Liver (tissue), 9 donors: ENCODE results near the gene NBEA. TPM values are rescaled to one million over a fixed set of nuclear protein-coding genes. Genes with fewer than 3 reads are reported as not detected.

Experiments used
- DNase-seq: peaks from one replicate; pipeline ENCODE4 v3.0.0-alpha.2; 2017; ENCODE audit warnings: low spot score
- H3K27ac ChIP-seq, 2 donors: one replicate each; pipeline ENCODE4 v1.7.0; 2013; ENCODE audit warnings: inconsistent platforms in 2 of 2, low read length in 2 of 2, control low read depth in 1 of 2, low read depth in 1 of 2, mild to moderate bottlenecking in 1 of 2
- H3K27me3 ChIP-seq, 4 donors: one replicate each; pipeline versions ENCODE4 v1.6.1 to v1.7.0; 2013; ENCODE audit warnings: low read length in 3 of 4, inconsistent platforms in 1 of 4, mild to moderate bottlenecking in 1 of 4, moderate library complexity in 1 of 4; ENCODE audit not compliant: control insufficient read depth in 4 of 4, insufficient read depth in 4 of 4
- H3K36me3 ChIP-seq, 4 donors: one replicate each; pipeline versions ENCODE4 v1.6.1 to v1.7.0; 2013; ENCODE audit warnings: low read length in 3 of 4, mild to moderate bottlenecking in 3 of 4, low read depth in 1 of 4, moderate library complexity in 1 of 4; ENCODE audit not compliant: control insufficient read depth in 4 of 4, insufficient read depth in 3 of 4
- H3K4me1 ChIP-seq, 4 donors: one replicate each; pipeline versions ENCODE4 v1.6.1 to v1.7.0; 2013; ENCODE audit warnings: low read length in 3 of 4, mild to moderate bottlenecking in 3 of 4, moderate library complexity in 1 of 4; ENCODE audit not compliant: control insufficient read depth in 4 of 4, insufficient read depth in 4 of 4
- H3K4me3 ChIP-seq, 3 donors: one replicate each; pipeline versions ENCODE4 v1.6.1 to v1.7.0; 2013; ENCODE audit warnings: low read length in 3 of 3, control low read depth in 1 of 3, low read depth in 1 of 3, mild to moderate bottlenecking in 1 of 3
- H3K9ac ChIP-seq, 2 donors: one replicate each; pipeline ENCODE4 v1.7.0; 2013; ENCODE audit warnings: low read length in 2 of 2, mild to moderate bottlenecking in 2 of 2, moderate library complexity in 2 of 2, control low read depth in 1 of 2, low read depth in 1 of 2
- H3K9me3 ChIP-seq, 4 donors: one replicate each; pipeline versions ENCODE4 v1.6.1 to v1.7.0; 2013; ENCODE audit warnings: low read length in 3 of 4; ENCODE audit not compliant: control insufficient read depth in 4 of 4
- ATF3 ChIP-seq: IDR thresholded peaks from 2 replicates; pipeline ENCODE4 v1.6.1; 2016; ENCODE audit warnings: antibody characterized with exemption
- EGR1 ChIP-seq, 2 donors: IDR thresholded peaks; 2 replicates each; pipeline ENCODE4 v1.6.1; 2016 to 2018; ENCODE audit warnings: antibody characterized with exemption in 2 of 2, low read depth in 2 of 2
- FOXA2 ChIP-seq: IDR thresholded peaks from 2 replicates; pipeline ENCODE4 v1.6.1; 2016; ENCODE audit warnings: antibody characterized with exemption
- GABPA ChIP-seq, 2 donors: IDR thresholded peaks in 1 of 2; conservative IDR thresholded peaks in 1 of 2; 2 replicates each; pipeline ENCODE4 v1.6.1; 2016; ENCODE audit warnings: antibody characterized with exemption in 2 of 2, mild to moderate bottlenecking in 1 of 2, moderate library complexity in 1 of 2
- HNF4A ChIP-seq, 2 donors: conservative IDR thresholded peaks; 2 replicates each; pipeline ENCODE4 v1.6.1; 2016; ENCODE audit warnings: antibody characterized with exemption in 2 of 2, mild to moderate bottlenecking in 2 of 2
- HNF4G ChIP-seq: IDR thresholded peaks from 2 replicates; pipeline ENCODE4 v1.6.1; 2016; ENCODE audit warnings: antibody characterized with exemption
- JUND ChIP-seq, 2 donors: IDR thresholded peaks; 2 replicates each; pipeline ENCODE4 v1.6.1; 2016; ENCODE audit warnings: antibody characterized with exemption in 2 of 2
- NR2F2 ChIP-seq: IDR thresholded peaks from 2 replicates; pipeline ENCODE4 v1.6.1; 2016; ENCODE audit warnings: antibody characterized with exemption
- RAD21 ChIP-seq, 2 donors: IDR thresholded peaks; 2 replicates each; pipeline ENCODE4 v1.6.1; 2016; ENCODE audit warnings: antibody characterized with exemption in 2 of 2, mild to moderate bottlenecking in 2 of 2
- REST ChIP-seq: IDR thresholded peaks from 2 replicates; pipeline ENCODE4 v1.6.1; 2016; ENCODE audit warnings: antibody characterized with exemption, mild to moderate bottlenecking
- RXRA ChIP-seq, 2 donors: IDR thresholded peaks; 2 replicates each; pipeline ENCODE4 v1.6.1; 2017 to 2018; ENCODE audit warnings: antibody characterized with exemption in 2 of 2, mild to moderate bottlenecking in 1 of 2
- SP1 ChIP-seq: IDR thresholded peaks from 2 replicates; pipeline ENCODE4 v1.6.1; 2018; ENCODE audit warnings: antibody characterized with exemption, mild to moderate bottlenecking
- TAF1 ChIP-seq: conservative IDR thresholded peaks from 2 replicates; pipeline ENCODE4 v1.6.1; 2016; ENCODE audit warnings: antibody characterized with exemption, mild to moderate bottlenecking
- YY1 ChIP-seq: IDR thresholded peaks from 2 replicates; pipeline ENCODE4 v1.6.1; 2016; ENCODE audit warnings: antibody characterized with exemption, mild to moderate bottlenecking
- WGBS: extraction: QIAGEN DNeasy Blood & Tissue Kit; methylation state at CpG from one replicate; pipeline ENCODE4 v1.1.7; 2013; 5-methylcytosine and 5-hydroxymethylcytosine counted together
- polyA plus RNA-seq, 2 donors: library from polyadenylated mRNA; stranded (reverse) in 1 of 2; unstranded in 1 of 2; fragments of 200-250 nt in 1 of 2; fragments of >200 nt in 1 of 2; fragmentation: Nextera tagmentation in 1 of 2; extraction: Ambion mirVana in 1 of 2; gene quantifications; one replicate each; pipeline versions ENCODE4 v1.2.1 to v1.2.3, GENCODE V29; 2013 to 2015
- total RNA-seq, 2 donors: library from RNA; depleted of rRNA; stranded (reverse); fragments of >200 nt; gene quantifications; one replicate each; pipeline ENCODE4 v1.2.3, GENCODE V29; 2014
- donor health status: healthy.
- donor health status: healthy.
- donor health status: healthy.
- donor health status: healthy.
- donor health status: healthy.

NBEA gene
- total and polyA plus RNA-seq, 4 donors: 0.24 to 3.5 (median 1.4) TPM

GRCh38 chr13:35365883-35366282 is 423.8 kb downstream of the NBEA start (continued):
- TF ChIP-seq TAF1: no peak

DNA sequence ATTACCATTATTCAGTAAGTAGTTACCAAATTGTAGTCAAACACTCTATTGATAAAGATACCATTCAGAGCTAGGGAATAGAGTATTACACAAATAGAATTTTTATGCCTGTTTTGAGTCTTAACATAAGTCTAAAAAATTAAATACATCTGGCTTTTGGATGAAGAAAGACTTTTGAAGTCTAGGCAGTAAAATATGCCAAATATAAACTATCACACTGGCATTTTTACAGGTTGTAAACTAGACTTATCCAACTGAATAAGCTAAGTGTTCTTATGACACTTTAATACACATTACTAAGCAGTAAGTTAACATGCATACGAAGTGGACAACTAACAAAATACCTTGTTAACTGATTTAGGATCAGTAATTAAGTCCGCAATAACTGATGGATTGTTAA is 425.5 kb downstream of the NBEA start:
- no peak overlapping the region for H3K4me3 ChIP-seq
- H3K36me3 ChIP-seq: no peaks in the 10 kb centered on the region
- WGBS: 86% methylated on average over 2 of the region's 2 CpGs
- H3K9ac ChIP-seq: no peak overlapping the region
- H3K4me1 ChIP-seq: no peaks in the 10 kb centered on the region
- no peak for TF ChIP-seq YY1
- no peak for TF ChIP-seq NR2F2
- TF ChIP-seq EGR1 (IDR thresholded peaks at IDR 0.05; ENCODE audit: low read depth in 2 of 2): no peak
- TF ChIP-seq JUND (IDR thresholded peaks at IDR 0.05): no peak
- no peak for TF ChIP-seq RAD21 (IDR thresholded peaks at IDR 0.05)
- TF ChIP-seq SP1: no peak
- no peak for TF ChIP-seq ATF3
- TF ChIP-seq GABPA (IDR thresholded peaks at IDR 0.05 in 1 of 2, conservative IDR thresholded peaks at IDR 0.05 in 1 of 2): no peak
- H3K27ac ChIP-seq: no peak overlapping the region
- no peak for DNase-seq
- no peaks in the 10 kb centered on the region for H3K27me3 ChIP-seq
- H3K9me3 ChIP-seq: peaks cover 0 to 3% (median 2%) of the 10 kb centered on the region in 4 donors

DNA sequence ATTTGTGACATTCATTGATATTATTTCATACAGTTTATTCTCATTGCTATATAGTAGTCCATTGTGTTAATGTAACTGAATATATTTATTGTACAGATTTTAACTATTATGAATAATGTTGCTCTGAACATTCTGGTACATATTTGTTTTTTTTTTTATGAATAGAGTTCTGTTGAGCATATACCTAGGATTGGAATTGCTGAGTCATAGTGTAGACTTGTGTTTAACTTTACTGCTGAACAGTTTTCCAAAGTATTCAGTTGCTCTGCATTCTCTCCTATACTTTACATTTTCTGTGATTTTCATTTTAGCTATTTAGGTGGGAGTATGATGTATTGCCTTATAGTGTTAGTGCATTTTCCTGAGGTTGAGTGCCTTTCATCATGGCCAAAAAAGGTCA is 436.9 kb downstream of the NBEA start:
- H3K36me3 ChIP-seq: no peaks in the 10 kb centered on the region
- no peaks in the 10 kb centered on the region for H3K27me3 ChIP-seq
- no peak for DNase-seq
- no peak overlapping the region for H3K27ac ChIP-seq
- no peaks in the 10 kb centered on the region for H3K9me3 ChIP-seq
- TF ChIP-seq SP1 (no peak), EGR1 (IDR thresholded peaks at IDR 0.05; ENCODE audit: low read depth in 2 of 2) (no peak), FOXA2 (no peak), NR2F2 (no peak), GABPA (IDR thresholded peaks at IDR 0.05 in 1 of 2, conservative IDR thresholded peaks at IDR 0.05 in 1 of 2) (no peak), YY1 (no peak), ATF3 (no peak), RXRA (IDR thresholded peaks at IDR 0.05) (no peak), REST (no peak), HNF4G (no peak), TAF1 (no peak), HNF4A (conservative IDR thresholded peaks at IDR 0.05) (no peak)
- no peak overlapping the region for H3K4me3 ChIP-seq
- H3K9ac ChIP-seq: no peak overlapping the region
- H3K4me1 ChIP-seq: no peaks in the 10 kb centered on the region

DNA sequence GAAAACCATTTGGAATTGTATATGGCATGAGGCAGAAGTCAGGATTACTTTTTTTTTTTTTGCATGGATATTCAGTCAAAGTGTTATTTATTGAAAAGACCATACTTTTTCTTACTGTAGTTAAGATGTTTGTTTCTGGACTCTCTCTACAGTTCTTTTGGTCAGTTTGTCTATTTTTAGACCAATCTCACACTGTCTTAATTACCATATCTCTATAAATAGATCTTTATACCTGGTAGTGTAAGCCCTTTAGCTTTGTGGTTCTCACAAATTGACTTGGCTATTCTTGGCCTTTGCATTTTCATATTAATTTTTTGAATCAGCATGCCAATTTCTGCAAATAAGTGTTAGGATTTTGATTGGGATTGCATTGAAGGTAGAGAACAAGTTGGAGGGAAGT is 437.6 kb downstream of the NBEA start:
- no peak overlapping the region for H3K9ac ChIP-seq
- H3K9me3 ChIP-seq: no peaks in the 10 kb centered on the region
- no peaks in the 10 kb centered on the region for H3K4me1 ChIP-seq
- DNase-seq: no peak
- no peak for TF ChIP-seq NR2F2
- no peak for TF ChIP-seq FOXA2
- no peak for TF ChIP-seq TAF1
- no peak for TF ChIP-seq EGR1 (IDR thresholded peaks at IDR 0.05; ENCODE audit: low read depth in 2 of 2)
- H3K27ac ChIP-seq: no peak overlapping the region
- no peaks in the 10 kb centered on the region for H3K36me3 ChIP-seq
- H3K4me3 ChIP-seq: no peak overlapping the region
- H3K27me3 ChIP-seq: no peaks in the 10 kb centered on the region
